ENCODE results near the gene PSTPIP1. TPM values are rescaled to one million over a fixed set of nuclear protein-coding genes. Genes with fewer than 3 reads are reported as not detected.

Gene PSTPIP1
- total RNA-seq, 1 donor from 2014 or later, result 12.4 TPM

GRCh38 chr15:77044228-77045042 lies 49.5 kb downstream of the PSTPIP1 start:
- H3K36me3 Mint-ChIP-seq (ENCODE audit: unreplicated experiment), result no peaks in the 10 kb centered on the region
- peaks cover 2% of the 10 kb centered on the region for H3K9me3 Mint-ChIP-seq (ENCODE audit: unreplicated experiment)
- no peaks in the 10 kb centered on the region for H3K4me1 Mint-ChIP-seq (ENCODE audit: low read depth, unreplicated experiment)
- H3K27me3 Mint-ChIP-seq (ENCODE audit: unreplicated experiment), result peaks cover 5% of the 10 kb centered on the region
- TF ChIP-seq CTCF (IDR thresholded peaks at IDR 0.05; ENCODE audit: partially characterized antibody, unreplicated experiment), result no peak
- H3K27ac Mint-ChIP-seq (ENCODE audit: unreplicated experiment), result no peak overlapping the region
- DNase-seq, result no peak
- no peak overlapping the region for H3K4me3 Mint-ChIP-seq (ENCODE audit: unreplicated experiment)

GRCh38 chr15:77045985-77046384 lies 51.1 kb downstream of the PSTPIP1 start:
- H3K27ac Mint-ChIP-seq (ENCODE audit: unreplicated experiment), result no peak overlapping the region
- H3K4me1 Mint-ChIP-seq (ENCODE audit: low read depth, unreplicated experiment), result peaks cover 3% of the 10 kb centered on the region
- TF ChIP-seq CTCF (IDR thresholded peaks at IDR 0.05; ENCODE audit: partially characterized antibody, unreplicated experiment), result no peak
- no peak overlapping the region for H3K4me3 Mint-ChIP-seq (ENCODE audit: unreplicated experiment)
- no peaks in the 10 kb centered on the region for H3K36me3 Mint-ChIP-seq (ENCODE audit: unreplicated experiment)
- DNase-seq, result no peak
- peaks cover 2% of the 10 kb centered on the region for H3K9me3 Mint-ChIP-seq (ENCODE audit: unreplicated experiment)
- peaks cover 5% of the 10 kb centered on the region for H3K27me3 Mint-ChIP-seq (ENCODE audit: unreplicated experiment)

GRCh38 chr15:77046704-77047412 lies 51.9 kb downstream of the PSTPIP1 start:
- no peak for TF ChIP-seq CTCF (IDR thresholded peaks at IDR 0.05; ENCODE audit: partially characterized antibody, unreplicated experiment)
- H3K9me3 Mint-ChIP-seq (ENCODE audit: unreplicated experiment), result peaks cover 2% of the 10 kb centered on the region
- H3K4me1 Mint-ChIP-seq (ENCODE audit: low read depth, unreplicated experiment), result peaks cover 3% of the 10 kb centered on the region
- H3K36me3 Mint-ChIP-seq (ENCODE audit: unreplicated experiment), result no peaks in the 10 kb centered on the region
- DNase-seq, result no peak
- no peak overlapping the region for H3K27ac Mint-ChIP-seq (ENCODE audit: unreplicated experiment)
- H3K27me3 Mint-ChIP-seq (ENCODE audit: unreplicated experiment), result peaks cover 5% of the 10 kb centered on the region
- no peak overlapping the region for H3K4me3 Mint-ChIP-seq (ENCODE audit: unreplicated experiment)

- Mint-ChIP-seq H3K9me3 (ENCODE audit: unreplicated experiment) (peaks cover 2% of the 10 kb centered on the region), H3K27me3 (ENCODE audit: unreplicated experiment) (peaks cover 5% of the 10 kb centered on the region), H3K27ac (ENCODE audit: unreplicated experiment) (no peak overlapping the region), H3K36me3 (ENCODE audit: unreplicated experiment) (no peaks in the 10 kb centered on the region), H3K4me1 (ENCODE audit: low read depth, unreplicated experiment) (peaks cover 3% of the 10 kb centered on the region), H3K4me3 (ENCODE audit: unreplicated experiment) (no peak overlapping the region)
- no peak for DNase-seq
- no peak for TF ChIP-seq CTCF (IDR thresholded peaks at IDR 0.05; ENCODE audit: partially characterized antibody, unreplicated experiment)
These were observed 53.4 kb downstream of the PSTPIP1 start for GRCh38 chr15:77048135-77048876.
